ENCODE results near the gene TGFBR3. TPM values are rescaled to one million over a fixed set of nuclear protein-coding genes. Genes with fewer than 3 reads are reported as not detected.
"Not testable (repeated sequence)": the region's sequence is repeated elsewhere in the genome, so short reads cannot be mapped to it uniquely, and the experiment has no call there.

TGFBR3 gene
- total RNA-seq, 1 donor from 2014 or later: 29.9 TPM

GRCh38 chr1:91856996-91857395 lies 29.0 kb downstream of the TGFBR3 start:
- Mint-ChIP-seq H3K27me3 (ENCODE audit: low read depth) (no peaks in the 10 kb centered on the region), H3K4me1 (ENCODE audit: low read depth) (peaks cover 2% of the 10 kb centered on the region), H3K27ac (no peak overlapping the region), H3K4me3 (ENCODE audit: low read depth) (no peak overlapping the region), H3K36me3 (ENCODE audit: low read depth) (peaks cover 20% of the 10 kb centered on the region), H3K9me3 (peaks cover 4% of the 10 kb centered on the region)
- intact Hi-C loops (cut with micrococcal nuclease): no loop called here
- no peak for DNase-seq (ENCODE audit: low spot score)

- Mint-ChIP-seq H3K4me1 (ENCODE audit: low read depth) (peaks cover 3% of the 10 kb centered on the region), H3K9me3 (peaks cover 4% of the 10 kb centered on the region), H3K27me3 (ENCODE audit: low read depth) (no peaks in the 10 kb centered on the region), H3K4me3 (ENCODE audit: low read depth) (no peak overlapping the region), H3K36me3 (ENCODE audit: low read depth) (peaks cover 15% of the 10 kb centered on the region), H3K27ac (no peak overlapping the region)
- intact Hi-C loops (cut with micrococcal nuclease): no loop called here
- DNase-seq (ENCODE audit: low spot score): no peak
These were observed 31.0 kb downstream of the TGFBR3 start for GRCh38 chr1:91854852-91855534.

- intact Hi-C loops (cut with micrococcal nuclease): no loop called here
- Mint-ChIP-seq H3K36me3 (ENCODE audit: low read depth) (peaks cover 6% of the 10 kb centered on the region), H3K27me3 (ENCODE audit: low read depth) (no peaks in the 10 kb centered on the region), H3K4me1 (ENCODE audit: low read depth) (peaks cover 1% of the 10 kb centered on the region), H3K9me3 (peaks cover 4% of the 10 kb centered on the region), H3K27ac (no peak overlapping the region), H3K4me3 (ENCODE audit: low read depth) (no peak overlapping the region)
- DNase-seq (ENCODE audit: low spot score): no peak
These were observed 32.6 kb downstream of the TGFBR3 start for GRCh38 chr1:91853397-91853796.

- H3K27me3 Mint-ChIP-seq (ENCODE audit: low read depth); H3K27ac Mint-ChIP-seq; H3K4me3 Mint-ChIP-seq (ENCODE audit: low read depth); DNase-seq (ENCODE audit: low spot score); H3K9me3 Mint-ChIP-seq; H3K36me3 Mint-ChIP-seq (ENCODE audit: low read depth); H3K4me1 Mint-ChIP-seq (ENCODE audit: low read depth); intact Hi-C loops (cut with micrococcal nuclease): not testable (repeated sequence)
These were observed 33.9 kb downstream of the TGFBR3 start for GRCh38 chr1:91852011-91852410.

- intact Hi-C loops (cut with micrococcal nuclease): no loop called here
- Mint-ChIP-seq H3K36me3 (ENCODE audit: low read depth) (peaks cover 4% of the 10 kb centered on the region), H3K4me1 (ENCODE audit: low read depth) (peaks cover 1% of the 10 kb centered on the region), H3K27me3 (ENCODE audit: low read depth) (no peaks in the 10 kb centered on the region), H3K4me3 (ENCODE audit: low read depth) (no peak overlapping the region), H3K27ac (no peak overlapping the region), H3K9me3 (peaks cover 4% of the 10 kb centered on the region)
- DNase-seq (ENCODE audit: low spot score): no peak
These were observed 34.6 kb downstream of the TGFBR3 start for GRCh38 chr1:91851130-91852010.

GRCh38 chr1:91850708-91851107 lies 35.2 kb downstream of the TGFBR3 start:
- Mint-ChIP-seq H3K9me3 (peaks cover 4% of the 10 kb centered on the region), H3K36me3 (ENCODE audit: low read depth) (peaks cover 4% of the 10 kb centered on the region), H3K4me3 (ENCODE audit: low read depth) (no peak overlapping the region), H3K27me3 (ENCODE audit: low read depth) (no peaks in the 10 kb centered on the region), H3K27ac (no peak overlapping the region), H3K4me1 (ENCODE audit: low read depth) (peaks cover 1% of the 10 kb centered on the region)
- intact Hi-C loops (cut with micrococcal nuclease): no loop called here
- no peak for DNase-seq (ENCODE audit: low spot score)

- intact Hi-C loops (cut with micrococcal nuclease): no loop called here
- Mint-ChIP-seq H3K4me1 (ENCODE audit: low read depth) (peaks cover 2% of the 10 kb centered on the region), H3K27ac (no peak overlapping the region), H3K4me3 (ENCODE audit: low read depth) (no peak overlapping the region), H3K9me3 (peaks cover 16% of the 10 kb centered on the region), H3K27me3 (ENCODE audit: low read depth) (no peaks in the 10 kb centered on the region), H3K36me3 (ENCODE audit: low read depth) (peaks cover 21% of the 10 kb centered on the region)
- no peak for DNase-seq (ENCODE audit: low spot score)
These were observed 38.1 kb downstream of the TGFBR3 start for GRCh38 chr1:91847851-91848250.

- peaks cover 12% of the 10 kb centered on the region for H3K4me1 Mint-ChIP-seq (ENCODE audit: low read depth)
- intact Hi-C loops (cut with micrococcal nuclease): no loop called here
These were observed 39.3 kb downstream of the TGFBR3 start for GRCh38 chr1:91846639-91847013.

GRCh38 chr1:91846007-91846638 lies 39.8 kb downstream of the TGFBR3 start:
- Mint-ChIP-seq H3K4me1 (ENCODE audit: low read depth) (peaks cover 12% of the 10 kb centered on the region), H3K9me3 (peaks cover 16% of the 10 kb centered on the region), H3K4me3 (ENCODE audit: low read depth) (no peak overlapping the region), H3K27ac (no peak overlapping the region), H3K27me3 (ENCODE audit: low read depth) (no peaks in the 10 kb centered on the region), H3K36me3 (ENCODE audit: low read depth) (peaks cover 21% of the 10 kb centered on the region)
- intact Hi-C loops (cut with micrococcal nuclease): no loop called here
- no peak for DNase-seq (ENCODE audit: low spot score)

More at GRCh38 chr1:91846639-91847013, 39.3 kb downstream of the TGFBR3 start:
- DNase-seq (ENCODE audit: low spot score): no peak
- no peak overlapping the region for H3K27ac Mint-ChIP-seq
- peaks cover 16% of the 10 kb centered on the region for H3K9me3 Mint-ChIP-seq
- no peaks in the 10 kb centered on the region for H3K27me3 Mint-ChIP-seq (ENCODE audit: low read depth)
- H3K4me3 Mint-ChIP-seq (ENCODE audit: low read depth): no peak overlapping the region
- peaks cover 21% of the 10 kb centered on the region for H3K36me3 Mint-ChIP-seq (ENCODE audit: low read depth)

- no peak for DNase-seq (ENCODE audit: low spot score)
- Mint-ChIP-seq H3K4me1 (ENCODE audit: low read depth) (peaks cover 11% of the 10 kb centered on the region), H3K4me3 (ENCODE audit: low read depth) (no peak overlapping the region), H3K27me3 (ENCODE audit: low read depth) (no peaks in the 10 kb centered on the region), H3K36me3 (ENCODE audit: low read depth) (peaks cover 21% of the 10 kb centered on the region), H3K9me3 (peaks cover 16% of the 10 kb centered on the region), H3K27ac (no peak overlapping the region)
- intact Hi-C loops (cut with micrococcal nuclease): no loop called here
These were observed 41.0 kb downstream of the TGFBR3 start for GRCh38 chr1:91844862-91845528.

GRCh38 chr1:91843843-91844242 lies 42.1 kb downstream of the TGFBR3 start:
- DNase-seq (ENCODE audit: low spot score): no peak
- Mint-ChIP-seq H3K36me3 (ENCODE audit: low read depth) (peaks cover 21% of the 10 kb centered on the region), H3K27me3 (ENCODE audit: low read depth) (no peaks in the 10 kb centered on the region), H3K9me3 (peaks cover 16% of the 10 kb centered on the region), H3K4me1 (ENCODE audit: low read depth) (peaks cover 11% of the 10 kb centered on the region), H3K27ac (no peak overlapping the region), H3K4me3 (ENCODE audit: low read depth) (no peak overlapping the region)
- intact Hi-C loops (cut with micrococcal nuclease): no loop called here

- no peak for DNase-seq (ENCODE audit: low spot score)
- Mint-ChIP-seq H3K4me1 (ENCODE audit: low read depth) (peaks cover 11% of the 10 kb centered on the region), H3K4me3 (ENCODE audit: low read depth) (no peak overlapping the region), H3K27me3 (ENCODE audit: low read depth) (no peaks in the 10 kb centered on the region), H3K27ac (peak overlapping the region; percentile 12), H3K9me3 (peaks cover 16% of the 10 kb centered on the region), H3K36me3 (ENCODE audit: low read depth) (peaks cover 21% of the 10 kb centered on the region)
- intact Hi-C loops (cut with micrococcal nuclease): no loop called here
These were observed 43.4 kb downstream of the TGFBR3 start for GRCh38 chr1:91842563-91842962.

Data from activated T-helper 2 cell treated with anti-CD3 and anti-CD28 coated beads, Interferon-gamma antibody, Interleukin-2, Interleukin-4, amounts not matched to agents 10 μg/mL and 5 μg/mL and 100 μg/mL, durations not matched to agents 14 hours and 24 hours and 36 hours (primary cell).